Endometrial microvascular endothelial cells (primary cell): ENCODE measurements around the gene ANKS1B. TPM values are rescaled to one million over a fixed set of nuclear protein-coding genes. Genes with fewer than 3 reads are reported as not detected.

Experiments used
- in situ Hi-C: cut with HindIII; loops from 2 replicates; pipeline ENCODE4 v1.10.0; 2017; ENCODE audit warnings: low sequenced_read_pairs, low pct_unique_long_range_greater_than_20kb; ENCODE audit errors: inconsistent ontology term
- total RNA-seq: library from RNA; depleted of rRNA; stranded (reverse); fragments of >200 nt; gene quantifications from one replicate; pipeline ENCODE4 v1.2.3, GENCODE V29; 2015; ENCODE audit errors: inconsistent ontology term

Gene ANKS1B
- total RNA-seq, 1 donor from 2014 or later = not detected

- in situ Hi-C loops = no loop called here
Measured at GRCh38 chr12:99444859-99445316, 539.8 kb downstream of the ANKS1B start.

GRCh38 chr12:99442758-99443157, 542.0 kb downstream of the ANKS1B start:
- in situ Hi-C loops = no loop called here

- in situ Hi-C loops = no loop called here
Measured at GRCh38 chr12:99439399-99439798, 545.3 kb downstream of the ANKS1B start.

- in situ Hi-C loops = no loop called here
Measured at GRCh38 chr12:99436584-99436983, 548.2 kb downstream of the ANKS1B start.

GRCh38 chr12:99435095-99435791, 549.5 kb downstream of the ANKS1B start:
- in situ Hi-C loops = no loop called here

- in situ Hi-C loops = no loop called here
Measured at GRCh38 chr12:99433155-99433554, 551.6 kb downstream of the ANKS1B start.

- in situ Hi-C loops = no loop called here
Measured at GRCh38 chr12:99431203-99431602, 553.5 kb downstream of the ANKS1B start.

- in situ Hi-C loops = no loop called here
Measured at GRCh38 chr12:99427104-99427503, 557.6 kb downstream of the ANKS1B start.

GRCh38 chr12:99418379-99418778, 566.4 kb downstream of the ANKS1B start:
- in situ Hi-C loops = no loop called here

GRCh38 chr12:99413751-99414150, 571.0 kb downstream of the ANKS1B start:
- in situ Hi-C loops = no loop called here

- in situ Hi-C loops = no loop called here
Measured at GRCh38 chr12:99393763-99394162, 591.0 kb downstream of the ANKS1B start.

- in situ Hi-C loops = no loop called here
Measured at GRCh38 chr12:99392091-99392850, 592.5 kb downstream of the ANKS1B start.

GRCh38 chr12:99390707-99391106, 594.0 kb downstream of the ANKS1B start:
- in situ Hi-C loops = no loop called here

GRCh38 chr12:99389751-99390150, 595.0 kb downstream of the ANKS1B start:
- in situ Hi-C loops = no loop called here

GRCh38 chr12:99388671-99389195, 596.0 kb downstream of the ANKS1B start:
- in situ Hi-C loops = no loop called here

- in situ Hi-C loops = no loop called here
Measured at GRCh38 chr12:99387661-99388060, 597.1 kb downstream of the ANKS1B start.

GRCh38 chr12:99386907-99387306, 597.8 kb downstream of the ANKS1B start:
- in situ Hi-C loops = no loop called here

GRCh38 chr12:99383258-99383657, 601.5 kb downstream of the ANKS1B start:
- in situ Hi-C loops = no loop called here

GRCh38 chr12:99381992-99382391, 602.7 kb downstream of the ANKS1B start:
- in situ Hi-C loops = no loop called here

- in situ Hi-C loops = no loop called here
Measured at GRCh38 chr12:99380701-99381100, 604.0 kb downstream of the ANKS1B start.
